ENCODE measurements around the gene SHISAL1.

Gene SHISAL1

DNA sequence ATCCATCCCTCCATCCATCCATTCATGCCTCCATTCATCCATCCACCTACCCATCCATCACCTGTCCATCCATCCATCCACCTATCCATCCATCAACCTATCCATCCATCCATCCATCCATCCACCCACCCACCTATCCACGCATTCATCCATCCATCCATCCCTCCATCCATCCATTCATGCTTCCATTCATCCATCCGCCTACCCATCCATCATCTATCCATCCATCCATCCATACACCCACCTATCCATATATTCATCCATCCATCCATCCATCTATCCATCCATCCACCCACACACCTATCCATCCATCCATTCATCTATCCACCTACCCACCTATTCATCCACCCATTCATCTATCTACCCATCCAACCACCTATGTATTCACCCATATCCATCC lies 118.2 kb downstream of the SHISAL1 start:
- no peak for FAIRE-seq
- no peak for DNase-seq (ENCODE audit: low spot score)

All from urothelium cell line (cell line).